HEK293T (cell line): ENCODE measurements around the gene ABHD17A.
A peak's percentile ranks its signal among the peaks of the same experiment; 100 is the strongest.

Experiments used
- CTCF ChIA-PET: fragments of 350-600 bp; formaldehyde crosslinking; extraction: SDS; loops from one replicate; lab custom pipeline; 2021; ENCODE audit warnings: antibody characterized with exemption, inconsistent platforms; lab: Yijun Ruan, JAX
- POLR2A ChIA-PET: fragments of 350-600 bp; formaldehyde crosslinking; extraction: SDS; loops from one replicate; lab custom pipeline; 2020; ENCODE audit warnings: antibody characterized with exemption, inconsistent platforms; lab: Yijun Ruan, JAX
- DNase-seq: peaks from one replicate; pipeline ENCODE4 v3.0.0; 2012; ENCODE audit warnings: mixed read lengths; ENCODE audit errors: extremely low spot score
- ARNT ChIP-seq: fragments of 450-650 bp; IDR thresholded peaks from 2 replicates; pipeline ENCODE4 v1.6.1; 2017; ENCODE audit warnings: mild to moderate bottlenecking
- BHLHE40 ChIP-seq: fragments of 450-650 bp; IDR thresholded peaks from 2 replicates; pipeline ENCODE4 v1.6.1; 2016; ENCODE audit warnings: mild to moderate bottlenecking, moderate library complexity, borderline replicate concordance
- CTBP1 ChIP-seq: fragments of 450-650 bp; IDR thresholded peaks from 2 replicates; pipeline ENCODE4 v1.6.1; 2016; ENCODE audit warnings: borderline replicate concordance
- ELF4 ChIP-seq: fragments of 450-650 bp; IDR thresholded peaks from 2 replicates; pipeline ENCODE4 v1.6.1; 2017; ENCODE audit warnings: antibody characterized with exemption
- FOXA1 ChIP-seq: fragments of 450-650 bp; IDR thresholded peaks from 2 replicates; pipeline ENCODE4 v1.6.1; 2016; ENCODE audit warnings: mild to moderate bottlenecking
- FOXK2 ChIP-seq: fragments of 450-650 bp; IDR thresholded peaks from 2 replicates; pipeline ENCODE4 v1.6.1; 2016; ENCODE audit warnings: mild to moderate bottlenecking
- FOXM1 ChIP-seq: fragments of 450-650 bp; IDR thresholded peaks from 2 replicates; pipeline ENCODE4 v1.6.1; 2017; ENCODE audit warnings: mild to moderate bottlenecking, borderline replicate concordance
- HDGF ChIP-seq: fragments of 450-650 bp; IDR thresholded peaks from 2 replicates; pipeline ENCODE4 v1.6.1; 2017; ENCODE audit warnings: antibody characterized with exemption, borderline replicate concordance
- L3MBTL2 ChIP-seq: fragments of 450-650 bp; conservative IDR thresholded peaks from 2 replicates; pipeline ENCODE4 v1.6.1; 2016; ENCODE audit warnings: mild to moderate bottlenecking
- LEF1 ChIP-seq: fragments of 450-650 bp; IDR thresholded peaks from 2 replicates; pipeline ENCODE4 v1.6.1; 2017; ENCODE audit warnings: mild to moderate bottlenecking, borderline replicate concordance
- NFRKB ChIP-seq: fragments of 450-650 bp; IDR thresholded peaks from 2 replicates; pipeline ENCODE4 v1.6.1; 2016; ENCODE audit warnings: mild to moderate bottlenecking, moderate library complexity
- PKNOX1 ChIP-seq: fragments of 450-650 bp; IDR thresholded peaks from 2 replicates; pipeline ENCODE4 v1.6.1; 2016
- SP1 ChIP-seq: fragments of 450-650 bp; IDR thresholded peaks from 2 replicates; pipeline ENCODE4 v1.6.1; 2017
- SUZ12 ChIP-seq: fragments of 450-650 bp; IDR thresholded peaks from 2 replicates; pipeline ENCODE4 v1.6.1; 2016; ENCODE audit warnings: mild to moderate bottlenecking
- TARDBP ChIP-seq: fragments of 450-650 bp; IDR thresholded peaks from 2 replicates; pipeline ENCODE4 v1.6.1; 2016
- ZNF384 ChIP-seq: fragments of 450-650 bp; IDR thresholded peaks from 2 replicates; pipeline ENCODE4 v1.6.1; 2016

ABHD17A gene

GRCh38 chr19:1863638-1864479, 21.4 kb downstream of the ABHD17A start:
- ChIA-PET CTCF (interaction anchor here (1.4 kb wide), 1 partner anchor 26 kb away, joined by 4 read pairs; no protein-coding TSS in a partner anchor), POLR2A (interaction anchor here (1.4 to 1.6 kb wide), 3 partner anchors 11 to 33 kb away, joined by 6 to 17 read pairs (median 7); no protein-coding TSS in a partner anchor)
- TF ChIP-seq FOXM1: peak; percentile 89
- no peak for TF ChIP-seq HDGF
- no peak for TF ChIP-seq TARDBP
- no peak for TF ChIP-seq LEF1
- no peak for TF ChIP-seq PKNOX1
- TF ChIP-seq L3MBTL2: peak; percentile 72
- peak; percentile 92 for DNase-seq

- no peak for DNase-seq
- ChIA-PET POLR2A (no interaction called here), CTCF (no interaction called here)
- TF ChIP-seq BHLHE40: no peak
- TF ChIP-seq ELF4: no peak
- TF ChIP-seq PKNOX1: no peak
- no peak for TF ChIP-seq SP1
- TF ChIP-seq TARDBP: no peak
- no peak for TF ChIP-seq FOXA1
- no peak for TF ChIP-seq HDGF
- no peak for TF ChIP-seq ARNT
- TF ChIP-seq ZNF384: no peak
- no peak for TF ChIP-seq NFRKB
- no peak for TF ChIP-seq FOXM1
- no peak for TF ChIP-seq CTBP1
- no peak for TF ChIP-seq L3MBTL2
- no peak for TF ChIP-seq FOXK2
- no peak for TF ChIP-seq LEF1
- TF ChIP-seq SUZ12: no peak
Observed at GRCh38 chr19:1863328-1863637, 22.0 kb downstream of the ABHD17A start, which contains the start of gene KLF16. TSS of gene KLF16 (minus strand) at chr19:1863579. CDS start at chr19:1863497, 82 bp downstream.

GRCh38 chr19:1862424-1863327, 22.6 kb downstream of the ABHD17A start:
- POLR2A ChIA-PET: no interaction called here
- CTCF ChIA-PET: no interaction called here
- peak; percentile 63 for DNase-seq
- TF ChIP-seq FOXM1: no peak
- no peak for TF ChIP-seq PKNOX1
- TF ChIP-seq FOXA1: no peak
- no peak for TF ChIP-seq ZNF384
- no peak for TF ChIP-seq SUZ12
- no peak for TF ChIP-seq HDGF
- no peak for TF ChIP-seq SP1
- TF ChIP-seq TARDBP: no peak
- TF ChIP-seq ARNT: no peak
- TF ChIP-seq BHLHE40: no peak
- no peak for TF ChIP-seq CTBP1
- no peak for TF ChIP-seq LEF1
- TF ChIP-seq NFRKB: no peak
- no peak for TF ChIP-seq L3MBTL2
- no peak for TF ChIP-seq FOXK2
- no peak for TF ChIP-seq ELF4

- no peak for DNase-seq
- TF ChIP-seq BHLHE40: no peak
- no peak for TF ChIP-seq TARDBP
- no peak for TF ChIP-seq L3MBTL2
- TF ChIP-seq ELF4: no peak
- TF ChIP-seq LEF1: no peak
- TF ChIP-seq SUZ12: no peak
- TF ChIP-seq SP1: no peak
- no peak for TF ChIP-seq ARNT
- TF ChIP-seq PKNOX1: no peak
- no peak for TF ChIP-seq FOXK2
- no peak for TF ChIP-seq FOXA1
- ChIA-PET CTCF (no interaction called here), POLR2A (no interaction called here)
Observed at GRCh38 chr19:1862068-1862423, 23.2 kb downstream of the ABHD17A start.

GRCh38 chr19:1861599-1862031, 23.7 kb downstream of the ABHD17A start:
- no peak for DNase-seq
- CTCF ChIA-PET: no interaction called here
- no peak for TF ChIP-seq FOXA1
- no peak for TF ChIP-seq FOXK2
- TF ChIP-seq HDGF: no peak
- POLR2A ChIA-PET: no interaction called here
